Endothelial cell of umbilical vein (primary cell): ENCODE data around the gene KCNK2.

ENCODE experiments used
- CTCF ChIP-seq, 2 donors: IDR thresholded peaks; 1 replicate in 1 of 2; 2 replicates in 1 of 2; pipeline ENCODE4 v1.5.1; 2011; ENCODE audit warnings: low read length in 2 of 2, mild to moderate bottlenecking in 2 of 2, moderate library complexity in 2 of 2, control low read depth in 1 of 2, inconsistent platforms in 1 of 2, low read depth in 1 of 2; ENCODE audit not compliant: insufficient read depth in 1 of 2; ENCODE audit errors: extremely low read depth in 1 of 2
- MYC ChIP-seq: IDR thresholded peaks from one replicate; pipeline ENCODE4 v1.6.1; 2011; ENCODE audit warnings: mild to moderate bottlenecking, low read depth, low read length
- POLR2AphosphoS5 ChIP-seq: IDR thresholded peaks from 2 replicates; pipeline ENCODE4 v1.6.1; 2012; ENCODE audit warnings: low read depth, mild to moderate bottlenecking, control low read depth, low read length, moderate library complexity; ENCODE audit not compliant: insufficient read depth

- TF ChIP-seq POLR2AphosphoS5 (no peak), CTCF (IDR thresholded peaks at IDR 0.05; ENCODE audit: extremely low read depth in 1 of 2, insufficient read depth in 1 of 2, low read depth in 1 of 2, low read length in 2 of 2) (no peak), MYC (no peak)
These were observed 11.5 kb upstream of the KCNK2 start for GRCh38 chr1:215071078-215071477.
